ENCODE measurements around the gene ATXN1. TPM values are rescaled to one million over a fixed set of nuclear protein-coding genes. Genes with fewer than 3 reads are reported as not detected.

The ATXN1 gene
- total RNA-seq, 1 experiment from 2014 or later = 5.6 TPM

DNA sequence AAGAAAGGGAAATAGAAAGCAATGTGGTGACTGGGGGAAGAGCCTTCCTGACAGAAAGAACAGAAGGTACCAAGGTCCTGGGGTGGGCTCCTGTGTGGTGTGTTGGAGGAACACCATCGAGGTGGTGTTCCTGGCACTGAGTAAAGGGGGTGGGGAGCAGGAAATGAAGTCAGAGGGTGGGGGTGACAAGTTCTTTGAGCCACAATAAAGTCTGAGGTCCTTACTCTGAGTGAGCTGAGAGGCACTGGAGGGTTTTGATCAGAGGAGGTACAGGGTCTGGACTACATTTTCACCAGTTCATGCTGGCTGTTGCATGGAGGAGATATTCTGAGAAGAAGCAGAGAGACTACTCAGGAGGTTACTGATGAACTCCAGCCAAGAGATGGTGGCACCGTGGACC lies 324.7 kb downstream of the ATXN1 start:
- no CpG with 5 or more reads among the region's 2 CpGs for WGBS (ENCODE audit: extremely low coverage, insufficient read length, low lambda C conversion rate)
- Histone ChIP-seq H3K9ac (ENCODE audit: extremely low read depth, insufficient read length, low read length) (no peak overlapping the region), H3K79me2 (ENCODE audit: insufficient read depth, low read length) (no peaks in the 10 kb centered on the region), H4K20me1 (ENCODE audit: control insufficient read depth, insufficient read depth, insufficient read length) (no peaks in the 10 kb centered on the region), H3K9me3 (ENCODE audit: control insufficient read depth, low read depth, low read length) (no peaks in the 10 kb centered on the region), H2BK20ac (ENCODE audit: low read depth, low read length, poor library complexity, severe bottlenecking) (no peak overlapping the region), H2AFZ (ENCODE audit: low read length) (no peak overlapping the region), H2BK5ac (ENCODE audit: insufficient read length, low read length) (no peak overlapping the region), H3K14ac (ENCODE audit: insufficient read depth, low read length) (no peak overlapping the region), H3K18ac (ENCODE audit: insufficient read length, low read depth, low read length) (no peak overlapping the region), H3T11ph (ENCODE audit: low read length) (no peak overlapping the region), H3K79me1 (ENCODE audit: insufficient read depth, low read depth, low read length, poor library complexity, severe bottlenecking) (no peaks in the 10 kb centered on the region), H4K5ac (ENCODE audit: insufficient read length, low read depth, low read length) (no peak overlapping the region), H3K23ac (ENCODE audit: insufficient read length, low read depth, low read length) (no peak overlapping the region), H3K56ac (ENCODE audit: insufficient read length, low read depth, low read length) (no peak overlapping the region), H3K4me2 (ENCODE audit: insufficient read depth, insufficient read length, low read length) (no peak overlapping the region), H2BK120ac (ENCODE audit: low read depth, low read length, poor library complexity, severe bottlenecking) (no peak overlapping the region), H3K23me2 (ENCODE audit: insufficient read length, low read depth, low read length, poor library complexity, severe bottlenecking) (no peaks in the 10 kb centered on the region), H2AK5ac (ENCODE audit: insufficient read length, low read length) (no peak overlapping the region), H2BK15ac (ENCODE audit: low read depth, low read length) (no peak overlapping the region), H4K91ac (ENCODE audit: insufficient read length, low read depth, low read length) (no peak overlapping the region), H3K27ac (ENCODE audit: insufficient read length, low read depth, low read length) (no peak overlapping the region), H4K8ac (replicated peaks; ENCODE audit: insufficient read length, low read depth, low read length) (no peak overlapping the region), H3K4ac (ENCODE audit: low read depth, low read length) (no peak overlapping the region), H2BK12ac (ENCODE audit: insufficient read length, low read depth, low read length) (no peak overlapping the region), H3K4me1 (ENCODE audit: insufficient read depth, low read length) (peaks cover 2% of the 10 kb centered on the region; the same call in 1 of the 2 replicates), H3K27me3 (ENCODE audit: insufficient read depth, low read length) (no peaks in the 10 kb centered on the region)
- TF ChIP-seq CTCF (conservative IDR thresholded peaks at IDR 0.05) = no peak
- Mint-ChIP-seq H3K27me3 (ENCODE audit: low read depth) (no peaks in the 10 kb centered on the region), H3K9me3 (no peaks in the 10 kb centered on the region), H3K36me3 (ENCODE audit: insufficient read depth in 1 of 3, low read depth in 3 of 3) (no peaks in the 10 kb centered on the region), H3K4me3 (no peak overlapping the region), H3K27ac (no peak overlapping the region), H3K4me1 (peaks cover 0 to 6% of the 10 kb centered on the region in 2 experiments; a peak in 1 of 4 replicates)
- no peak for DNase-seq
